ENCODE measurements around the gene HOGA1.
"Not testable (repeated sequence)": the region's sequence is repeated elsewhere in the genome, so short reads cannot be mapped to it uniquely, and the experiment has no call there.

HOGA1 gene

DNA sequence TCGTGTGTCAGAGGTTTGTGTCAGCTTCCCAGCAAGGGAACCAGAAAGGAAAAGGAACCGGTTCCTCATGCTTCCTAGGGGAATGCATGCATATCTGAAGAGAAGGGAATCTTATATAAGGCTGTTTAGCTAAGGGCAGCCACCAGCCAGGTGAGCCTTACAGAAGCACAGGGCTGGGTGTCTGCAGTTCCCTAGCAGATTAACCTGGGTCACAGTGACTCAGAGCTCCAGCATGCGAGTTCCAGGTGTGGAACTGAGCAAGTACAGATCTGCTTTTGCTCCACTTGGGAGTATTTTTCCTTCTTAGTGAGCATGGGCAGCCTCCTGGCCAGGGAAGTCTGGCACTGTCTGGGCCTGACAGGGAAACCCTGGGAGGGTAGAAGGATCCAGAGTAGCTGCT is 12.6 kb upstream of the HOGA1 start:
- no peak for TF ChIP-seq CTCF (IDR thresholded peaks at IDR 0.05; ENCODE audit: extremely low read depth, insufficient read depth, missing control alignments)
- in situ Hi-C loops (cut with MboI; ENCODE audit: low pct_unique_long_range_greater_than_20kb, low sequenced_read_pairs, unreplicated experiment): no loop called here
- DNase-seq (ENCODE audit: low spot score): no peak

- peak; percentile 84 for DNase-seq (ENCODE audit: low spot score)
- in situ Hi-C loops (cut with MboI; ENCODE audit: low pct_unique_long_range_greater_than_20kb, low sequenced_read_pairs, unreplicated experiment): no loop called here
- peak; percentile 90 for TF ChIP-seq CTCF (IDR thresholded peaks at IDR 0.05; ENCODE audit: extremely low read depth, insufficient read depth, missing control alignments)
Measured at GRCh38 chr10:97572214-97572989, 11.8 kb upstream of the HOGA1 start, which contains the start of gene ANKRD2. Gene ANKRD2, plus strand, starts transcription at chr10:97572779. Its CDS starts 10 bp downstream, at chr10:97572789.

DNA sequence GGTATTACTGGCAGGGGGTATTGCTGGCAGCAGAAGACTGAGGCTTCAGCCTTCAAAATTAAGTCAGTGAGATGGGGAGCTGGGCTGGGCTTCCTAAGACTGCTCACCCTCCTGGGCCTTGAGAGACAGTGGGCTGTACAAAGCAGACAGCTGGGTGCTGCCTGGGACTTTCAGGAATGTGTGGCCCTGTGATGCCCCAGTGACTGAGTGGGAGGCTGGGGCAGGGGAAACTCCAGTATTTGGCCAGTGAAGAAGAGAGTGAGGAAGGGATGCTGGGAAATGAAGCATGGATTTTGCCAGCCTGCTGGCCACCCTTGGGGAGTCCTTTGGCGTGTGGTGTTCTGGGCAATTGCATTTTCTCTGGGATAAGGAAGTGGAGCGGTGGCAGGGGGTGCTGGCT is 11.2 kb upstream of the HOGA1 start:
- no peak for DNase-seq (ENCODE audit: low spot score)
- no peak for TF ChIP-seq CTCF (IDR thresholded peaks at IDR 0.05; ENCODE audit: extremely low read depth, insufficient read depth, missing control alignments)
- in situ Hi-C loops (cut with MboI; ENCODE audit: low pct_unique_long_range_greater_than_20kb, low sequenced_read_pairs, unreplicated experiment): no loop called here

DNA sequence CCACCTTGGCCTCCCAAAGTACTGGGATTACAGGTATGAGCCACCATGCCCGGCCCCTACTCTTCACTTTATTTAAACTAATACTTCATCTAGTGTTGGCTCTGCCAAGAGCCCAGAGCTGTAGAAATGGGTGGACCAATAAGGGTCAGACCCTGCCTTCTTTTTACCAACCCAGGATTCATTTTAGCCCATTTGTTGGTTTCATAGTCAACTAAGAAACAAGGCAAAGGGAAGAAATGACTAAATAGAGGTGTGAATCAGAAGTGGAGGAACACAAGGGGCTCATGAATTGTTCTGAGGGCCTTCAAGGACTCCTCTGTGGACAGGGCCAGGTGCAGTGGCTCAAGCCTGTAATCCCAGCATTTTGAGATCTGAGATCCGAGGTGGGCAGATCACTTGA is 10.5 kb upstream of the HOGA1 start:
- DNase-seq (ENCODE audit: low spot score): no peak
- TF ChIP-seq CTCF (IDR thresholded peaks at IDR 0.05; ENCODE audit: extremely low read depth, insufficient read depth, missing control alignments): no peak
- in situ Hi-C loops (cut with MboI; ENCODE audit: low pct_unique_long_range_greater_than_20kb, low sequenced_read_pairs, unreplicated experiment): no loop called here

DNA sequence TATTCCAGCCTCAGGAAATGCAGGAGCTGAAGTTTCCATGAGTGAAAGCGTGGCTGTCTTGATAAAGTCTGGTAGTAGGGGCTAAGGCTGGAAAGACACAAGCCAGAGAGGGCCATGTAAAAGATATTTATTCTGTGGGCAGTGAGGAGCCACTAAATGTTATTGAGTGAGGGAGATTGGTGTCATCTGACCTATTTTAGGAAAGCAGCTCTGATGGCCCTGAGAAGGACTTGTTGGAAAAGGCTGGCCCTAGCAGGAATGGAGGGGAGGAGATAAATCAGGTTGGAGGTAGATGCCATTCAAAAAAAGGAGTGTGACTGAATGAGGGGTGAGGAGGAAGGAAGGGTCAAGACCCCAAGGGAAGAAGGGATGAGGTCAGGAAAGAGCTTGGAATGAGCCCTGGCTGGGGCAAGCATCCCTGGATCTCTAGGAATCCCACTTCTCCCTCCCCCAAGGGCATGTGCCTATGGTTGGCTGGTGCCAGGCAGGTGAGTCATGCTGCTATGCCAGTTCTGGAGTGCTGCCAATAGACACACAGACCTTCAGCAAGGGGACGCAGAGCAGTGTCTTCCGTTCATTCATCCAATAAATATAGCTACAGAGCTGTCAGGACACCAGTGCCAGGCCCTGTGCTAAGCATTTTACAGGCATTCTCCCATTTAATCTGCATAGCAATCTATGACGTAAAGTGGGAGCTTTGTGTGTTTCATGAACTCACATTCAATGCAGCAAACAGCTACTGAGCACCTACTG is 9.6 kb upstream of the HOGA1 start:
- in situ Hi-C loops (cut with MboI; ENCODE audit: low pct_unique_long_range_greater_than_20kb, low sequenced_read_pairs, unreplicated experiment): no loop called here
- no peak for DNase-seq (ENCODE audit: low spot score)
- TF ChIP-seq CTCF (IDR thresholded peaks at IDR 0.05; ENCODE audit: extremely low read depth, insufficient read depth, missing control alignments): no peak

GRCh38 chr10:97575127-97575668 is 9.0 kb upstream of the HOGA1 start:
- no peak for DNase-seq (ENCODE audit: low spot score)
- TF ChIP-seq CTCF (IDR thresholded peaks at IDR 0.05; ENCODE audit: extremely low read depth, insufficient read depth, missing control alignments): no peak
- in situ Hi-C loops (cut with MboI; ENCODE audit: low pct_unique_long_range_greater_than_20kb, low sequenced_read_pairs, unreplicated experiment): no loop called here

DNA sequence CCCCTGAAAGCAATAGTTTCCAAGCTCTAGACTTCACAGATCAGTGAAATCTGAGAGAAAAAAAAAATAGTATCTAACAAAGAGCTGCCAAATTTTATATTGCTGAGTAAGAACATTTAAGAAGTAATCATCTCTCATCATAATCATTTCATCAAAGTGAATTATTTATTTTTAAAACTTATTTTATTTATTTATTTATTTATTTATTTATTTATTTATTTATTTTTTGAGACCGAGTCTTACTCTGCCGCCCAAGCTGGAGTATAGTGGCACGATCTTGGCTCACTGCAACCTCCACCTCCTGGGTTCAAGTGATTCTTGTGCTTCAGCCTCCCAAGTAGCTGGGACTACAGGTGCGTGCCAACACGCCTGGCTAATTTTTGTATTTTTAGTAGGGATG is 7.7 kb upstream of the HOGA1 start:
- DNase-seq (ENCODE audit: low spot score); in situ Hi-C loops (cut with MboI; ENCODE audit: low pct_unique_long_range_greater_than_20kb, low sequenced_read_pairs, unreplicated experiment): not testable (repeated sequence)
